Activated CD8-positive, alpha-beta memory T cell treated with anti-CD3 and anti-CD28 coated beads, Interleukin-2, amount 10 ng/mL, durations not matched to agents 7 days and 5 days (primary cell): ENCODE data around the gene RTP2. TPM values are rescaled to one million over a fixed set of nuclear protein-coding genes. Genes with fewer than 3 reads are reported as not detected.

Source experiments
- ATAC-seq: fragments of 150-1000 bp; cut with Tn5 transposase; one replicate; pipeline ENCODE4 v1.10.0; 2021; ENCODE audit warnings: moderate library complexity
- CTCF ChIA-PET: fragments of 350-600 bp; sonication (Branson Sonifier 250); formaldehyde crosslinking; loops from one replicate; lab custom pipeline; 2021; ENCODE audit warnings: antibody characterized with exemption; lab: Charles Lee
- DNase-seq: peaks from one replicate; pipeline ENCODE4 v3.0.0-alpha.2; 2020
- H3K27ac Mint-ChIP-seq: one replicate; pipeline ENCODE4 v1.8.0; 2021; ENCODE audit warnings: mild to moderate bottlenecking, mixed read lengths
- H3K27me3 Mint-ChIP-seq: one replicate; pipeline ENCODE4 v1.8.0; 2021; ENCODE audit warnings: mixed read lengths
- H3K36me3 Mint-ChIP-seq: one replicate; pipeline ENCODE4 v1.8.0; 2021; ENCODE audit warnings: mild to moderate bottlenecking, mixed read lengths
- H3K4me1 Mint-ChIP-seq: one replicate; pipeline ENCODE4 v1.8.0; 2021; ENCODE audit warnings: mixed read lengths
- H3K4me3 Mint-ChIP-seq: one replicate; pipeline ENCODE4 v1.8.0; 2021; ENCODE audit warnings: mild to moderate bottlenecking, moderate library complexity, mixed read lengths
- H3K9me3 Mint-ChIP-seq: one replicate; pipeline ENCODE4 v1.8.0; 2022; ENCODE audit warnings: low read depth, mixed read lengths
- total RNA-seq, 2 experiments: library from RNA; stranded (reverse); gene quantifications; one replicate each; pipeline ENCODE4 v1.2.3, GENCODE V29; 2021

The RTP2 gene, protein sequence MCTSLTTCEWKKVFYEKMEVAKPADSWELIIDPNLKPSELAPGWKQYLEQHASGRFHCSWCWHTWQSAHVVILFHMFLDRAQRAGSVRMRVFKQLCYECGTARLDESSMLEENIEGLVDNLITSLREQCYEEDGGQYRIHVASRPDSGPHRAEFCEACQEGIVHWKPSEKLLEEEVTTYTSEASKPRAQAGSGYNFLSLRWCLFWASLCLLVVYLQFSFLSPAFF
- not detected for total RNA-seq

DNA sequence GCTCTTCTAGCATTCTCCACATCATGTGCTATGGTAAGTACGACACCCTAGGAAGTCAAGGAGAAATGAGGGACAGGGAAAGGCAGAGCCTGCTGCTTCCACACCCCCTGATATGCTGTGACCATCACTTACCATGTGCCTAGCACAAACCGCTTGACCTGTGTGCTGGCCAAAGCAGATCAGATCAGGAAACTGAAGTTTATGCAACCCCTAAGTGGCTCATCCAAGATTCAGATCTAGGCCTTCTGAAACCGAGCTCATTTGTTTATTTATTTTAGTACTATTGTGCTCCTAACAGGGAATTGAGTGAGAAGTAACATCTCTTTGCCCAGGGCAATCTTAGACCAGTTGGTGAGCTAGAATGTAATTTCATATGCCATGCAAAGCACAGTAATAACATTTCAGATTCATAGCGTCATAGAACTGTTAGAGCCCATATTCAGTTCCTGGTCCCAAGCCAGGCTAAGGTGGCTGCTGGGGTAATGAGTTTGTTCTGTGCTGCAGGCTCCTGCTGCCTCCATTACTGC lies at the start of gene RTP2:
Gene RTP2 (minus strand): TSS at position 51 of the 527 bp plus-strand sequence. CDS start 429 bp downstream, outside the sequence.
- CTCF ChIA-PET: interaction anchor here (1.8 to 4.2 kb wide), 3 partner anchors 12 to 384 kb away, joined by 9 to 24 read pairs (median 10); no protein-coding TSS in a partner anchor
- ATAC-seq (no peak), DNase-seq (no peak)
- Mint-ChIP-seq H3K4me3 (no peak within 1 kb of the TSS), H3K27ac (no peak within 1 kb of the TSS), H3K36me3 (no peaks in the 10 kb centered on the region), H3K27me3 (peaks cover 5% of the 10 kb centered on the region), H3K9me3 (no peaks in the 10 kb centered on the region), H3K4me1 (no peaks in the 10 kb centered on the region)

- DNase-seq: no peak
- no peak overlapping the region for H3K4me3 Mint-ChIP-seq
- no peaks in the 10 kb centered on the region for H3K27me3 Mint-ChIP-seq
- peaks cover 3% of the 10 kb centered on the region for H3K36me3 Mint-ChIP-seq
- CTCF ChIA-PET: interaction anchor here (0.7 to 6.3 kb wide), 8 partner anchors 9 to 1204 kb away, joined by 3 to 112 read pairs (median 4); no protein-coding TSS in a partner anchor
- H3K4me1 Mint-ChIP-seq: peaks cover 45% of the 10 kb centered on the region
- no peak overlapping the region for H3K27ac Mint-ChIP-seq
- no peak for ATAC-seq
- H3K9me3 Mint-ChIP-seq: no peaks in the 10 kb centered on the region
Measured at GRCh38 chr3:187750513-187751123, 48.3 kb upstream of the RTP2 start.

DNA sequence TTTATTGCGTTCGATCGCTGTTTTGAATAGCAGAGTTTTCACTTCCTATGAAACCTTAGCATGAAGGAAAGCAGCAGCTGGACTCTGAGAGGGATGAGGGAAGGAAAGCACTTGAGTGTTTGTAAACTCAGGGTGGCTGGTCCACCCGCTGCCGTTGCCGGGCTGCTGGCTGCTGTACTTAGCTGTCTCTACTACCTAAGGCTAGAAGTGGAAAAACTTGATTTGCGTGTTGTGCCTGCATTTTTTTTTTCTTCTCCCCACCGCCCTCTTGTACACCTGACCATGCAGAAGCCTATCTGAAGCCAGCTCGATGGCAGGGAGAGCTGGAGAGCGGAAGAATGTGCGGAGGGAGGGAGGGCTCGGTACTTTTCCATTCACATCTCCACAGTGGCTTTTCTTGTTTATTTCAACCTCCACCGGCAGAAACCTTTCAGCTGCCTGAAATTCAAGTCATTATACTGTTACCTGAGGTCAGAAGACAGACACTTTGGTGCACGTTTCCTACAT lies 47.7 kb upstream of the RTP2 start:
- Mint-ChIP-seq H3K9me3 (no peaks in the 10 kb centered on the region), H3K27me3 (peaks cover 4% of the 10 kb centered on the region), H3K4me3 (no peak overlapping the region), H3K36me3 (peaks cover 4% of the 10 kb centered on the region), H3K4me1 (peaks cover 50% of the 10 kb centered on the region), H3K27ac (no peak overlapping the region)
- no peak for DNase-seq
- no peak for ATAC-seq
- CTCF ChIA-PET: interaction anchor here (1.2 to 6.3 kb wide), 10 partner anchors 11 to 1205 kb away, joined by 3 to 112 read pairs (median 4); no protein-coding TSS in a partner anchor

GRCh38 chr3:187748050-187748481 lies 45.7 kb upstream of the RTP2 start:
- CTCF ChIA-PET: interaction anchor here (0.6 to 6.3 kb wide), 37 partner anchors 9 to 1294 kb away, joined by 3 to 112 read pairs (median 4); partner anchors contain the start of gene LPP
- ATAC-seq: peak; percentile 52
- H3K9me3 Mint-ChIP-seq: no peaks in the 10 kb centered on the region
- peaks cover 4% of the 10 kb centered on the region for H3K27me3 Mint-ChIP-seq
- peak overlapping the region; percentile 99 for H3K27ac Mint-ChIP-seq
- H3K36me3 Mint-ChIP-seq: peaks cover 11% of the 10 kb centered on the region
- peaks cover 48% of the 10 kb centered on the region for H3K4me1 Mint-ChIP-seq
- H3K4me3 Mint-ChIP-seq: peak overlapping the region; percentile 98
- DNase-seq: peak; percentile 96

DNA sequence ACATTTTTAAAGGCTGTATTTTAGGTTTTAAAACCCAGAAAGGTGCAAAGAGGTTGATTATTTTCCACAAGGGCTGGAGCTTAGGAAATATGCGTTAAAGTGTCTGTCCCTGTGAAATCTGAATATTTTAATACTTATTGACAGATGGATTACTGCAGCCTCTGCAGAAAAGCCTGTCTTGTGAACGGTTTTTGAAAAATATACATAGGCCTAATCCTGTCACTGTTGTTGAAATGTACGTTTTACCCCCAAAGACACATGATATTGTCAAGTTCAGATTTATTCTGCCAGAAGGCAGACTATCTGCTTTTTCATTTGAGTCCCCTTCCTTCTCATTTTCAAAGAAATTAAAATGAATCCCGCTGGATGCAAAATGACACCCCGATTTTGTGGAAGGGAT lies 45.1 kb upstream of the RTP2 start:
- DNase-seq: no peak
- Mint-ChIP-seq H3K4me1 (peaks cover 49% of the 10 kb centered on the region), H3K4me3 (peak overlapping the region; percentile 98), H3K27ac (peak overlapping the region; percentile 99), H3K9me3 (no peaks in the 10 kb centered on the region), H3K27me3 (peaks cover 4% of the 10 kb centered on the region), H3K36me3 (peaks cover 11% of the 10 kb centered on the region)
- no peak for ATAC-seq
- CTCF ChIA-PET: interaction anchor here (0.6 to 6.3 kb wide), 40 partner anchors 8 to 1294 kb away, joined by 3 to 112 read pairs (median 4); partner anchors contain the start of gene LPP

- Mint-ChIP-seq H3K9me3 (no peaks in the 10 kb centered on the region), H3K27me3 (peaks cover 4% of the 10 kb centered on the region), H3K36me3 (peaks cover 10% of the 10 kb centered on the region), H3K27ac (peak overlapping the region; percentile 99), H3K4me1 (peaks cover 55% of the 10 kb centered on the region), H3K4me3 (peak overlapping the region; percentile 98)
- DNase-seq (peak; percentile 48), ATAC-seq (no peak)
- CTCF ChIA-PET: interaction anchor here (0.7 to 6.3 kb wide), 28 partner anchors 7 to 1295 kb away, joined by 3 to 112 read pairs (median 4); partner anchors contain the start of gene LPP
Measured at GRCh38 chr3:187746442-187747281, 44.3 kb upstream of the RTP2 start.

- H3K9me3 Mint-ChIP-seq: no peaks in the 10 kb centered on the region
- peaks cover 53% of the 10 kb centered on the region for H3K4me1 Mint-ChIP-seq
- peaks cover 4% of the 10 kb centered on the region for H3K27me3 Mint-ChIP-seq
- peaks cover 10% of the 10 kb centered on the region for H3K36me3 Mint-ChIP-seq
- ATAC-seq: no peak
- peak overlapping the region; percentile 98 for H3K4me3 Mint-ChIP-seq
- peak overlapping the region; percentile 99 for H3K27ac Mint-ChIP-seq
- CTCF ChIA-PET: interaction anchor here (0.9 to 6.3 kb wide), 13 partner anchors 17 to 1399 kb away, joined by 3 to 112 read pairs (median 5); no protein-coding TSS in a partner anchor
- no peak for DNase-seq
Measured at GRCh38 chr3:187746059-187746441, 43.7 kb upstream of the RTP2 start.

GRCh38 chr3:187745201-187746058 lies 43.1 kb upstream of the RTP2 start, which contains the start of gene BCL6:
Gene BCL6 (minus strand): TSS chr3:187745468. CDS start chr3:187733693, 11,775 bp downstream.
- Mint-ChIP-seq H3K4me1 (peaks cover 52% of the 10 kb centered on the region), H3K9me3 (no peaks in the 10 kb centered on the region), H3K27ac (peak within 1 kb of the TSS; percentile 99), H3K4me3 (peak within 1 kb of the TSS; percentile 98), H3K27me3 (peaks cover 4% of the 10 kb centered on the region), H3K36me3 (peaks cover 10% of the 10 kb centered on the region)
- ATAC-seq (peak; percentile 50), DNase-seq (peak; percentile 94)
- CTCF ChIA-PET: interaction anchor here (0.9 to 6.3 kb wide), 15 partner anchors 17 to 1399 kb away, joined by 3 to 112 read pairs (median 5); no protein-coding TSS in a partner anchor

GRCh38 chr3:187744169-187745151 lies 42.1 kb upstream of the RTP2 start:
- no peaks in the 10 kb centered on the region for H3K9me3 Mint-ChIP-seq
- DNase-seq (peak; percentile 70), ATAC-seq (no peak)
- peak overlapping the region; percentile 99 for H3K27ac Mint-ChIP-seq
- H3K36me3 Mint-ChIP-seq: peaks cover 10% of the 10 kb centered on the region
- CTCF ChIA-PET: interaction anchor here (0.9 to 6.3 kb wide), 16 partner anchors 18 to 1414 kb away, joined by 3 to 112 read pairs (median 6); no protein-coding TSS in a partner anchor
- peaks cover 49% of the 10 kb centered on the region for H3K4me1 Mint-ChIP-seq
- H3K27me3 Mint-ChIP-seq: peaks cover 4% of the 10 kb centered on the region
- H3K4me3 Mint-ChIP-seq: peak overlapping the region; percentile 98

DNA sequence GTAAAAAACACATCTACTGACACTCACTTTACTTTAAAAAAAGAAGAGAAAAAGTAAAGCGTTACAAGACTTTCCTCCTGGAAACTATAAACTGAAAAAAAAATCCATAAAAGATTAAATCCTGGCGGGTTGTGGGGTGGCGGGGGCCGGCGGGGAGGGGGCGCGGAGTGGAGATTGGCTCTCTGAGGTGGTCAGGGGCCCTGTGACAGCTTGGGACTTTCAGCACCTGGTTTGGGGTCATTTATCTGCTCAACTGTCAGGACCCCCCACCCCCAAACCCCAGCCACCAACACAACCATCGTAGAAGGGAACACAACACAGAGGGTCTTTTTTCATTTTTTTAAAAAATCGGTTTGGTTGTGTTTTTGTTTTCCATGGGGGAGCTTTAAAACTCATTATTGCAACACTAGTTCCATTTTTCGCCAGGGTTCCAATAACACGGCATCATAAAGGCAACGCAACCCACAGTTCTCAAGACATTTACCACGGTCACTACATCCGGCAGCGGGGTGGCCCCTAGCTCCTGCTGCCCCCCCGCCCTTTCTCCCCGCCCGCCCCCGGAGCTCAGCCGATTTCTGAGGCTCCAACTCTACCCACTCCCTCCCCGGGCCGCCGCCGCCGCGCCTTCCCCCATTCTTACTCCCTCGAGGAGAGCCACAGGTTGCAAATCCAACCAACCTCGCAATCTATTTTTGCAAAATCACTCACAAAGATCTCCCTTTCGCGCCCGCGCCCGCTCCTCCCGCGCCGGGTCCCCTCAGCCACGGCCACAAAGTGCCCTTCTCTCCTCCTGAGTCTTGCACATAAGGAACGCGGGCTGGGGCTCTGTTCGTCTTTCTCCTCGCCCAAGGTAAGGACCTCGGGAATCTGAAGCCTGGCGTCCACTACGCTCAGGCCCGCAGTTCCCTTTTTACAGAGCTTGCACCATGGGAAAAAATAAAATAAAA lies 41.1 kb upstream of the RTP2 start:
- H3K27me3 Mint-ChIP-seq: peaks cover 4% of the 10 kb centered on the region
- peak overlapping the region; percentile 98 for H3K4me3 Mint-ChIP-seq
- ATAC-seq (no peak), DNase-seq (peak; percentile 78)
- peaks cover 10% of the 10 kb centered on the region for H3K36me3 Mint-ChIP-seq
- H3K27ac Mint-ChIP-seq: peak overlapping the region; percentile 99
- no peaks in the 10 kb centered on the region for H3K9me3 Mint-ChIP-seq
- CTCF ChIA-PET: interaction anchor here (0.8 to 2.2 kb wide), 19 partner anchors 36 to 1415 kb away, joined by 3 to 20 read pairs (median 4); no protein-coding TSS in a partner anchor
- H3K4me1 Mint-ChIP-seq: peaks cover 41% of the 10 kb centered on the region
